ENCODE data around the gene SLC2A3.
"Not testable (repeated sequence)": the region's sequence is repeated elsewhere in the genome, so short reads cannot be mapped to it uniquely, and the experiment has no call there.

Gene SLC2A3

GRCh38 chr12:7951671-7952070 lies 15.7 kb upstream of the SLC2A3 start:
- no peak for DNase-seq (ENCODE audit: low read depth in 1 of 2, low spot score in 1 of 2)

GRCh38 chr12:7950230-7950943 lies 14.4 kb upstream of the SLC2A3 start:
- not testable (repeated sequence) for DNase-seq (ENCODE audit: low read depth in 1 of 2, low spot score in 1 of 2)

- DNase-seq (ENCODE audit: low read depth in 1 of 2, low spot score in 1 of 2) = no peak
These were observed 12.7 kb upstream of the SLC2A3 start for GRCh38 chr12:7948589-7949260.

DNA sequence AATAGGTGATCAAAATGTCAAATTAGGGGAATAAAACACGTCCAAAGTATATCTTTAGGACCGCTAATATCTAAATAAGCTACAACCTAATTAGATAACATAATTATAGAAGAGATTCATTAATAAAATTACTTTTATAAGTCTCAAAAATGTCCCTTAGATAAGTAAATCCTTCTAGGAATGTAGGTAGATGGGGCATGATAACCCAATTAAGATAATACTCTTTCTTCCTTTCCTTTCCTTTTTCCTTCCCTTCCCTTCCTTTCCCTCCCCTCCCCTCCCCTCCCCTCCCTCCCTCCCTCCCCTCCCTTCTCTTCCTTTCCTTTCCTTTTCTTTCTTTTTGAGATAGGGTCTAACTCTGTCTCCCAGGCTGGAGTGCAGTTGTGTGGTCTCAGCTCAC lies 11.0 kb upstream of the SLC2A3 start:
- no peak for DNase-seq (ENCODE audit: low read depth in 1 of 2, low spot score in 1 of 2)

- not testable (repeated sequence) for DNase-seq (ENCODE audit: low read depth in 1 of 2, low spot score in 1 of 2)
These were observed 8.8 kb upstream of the SLC2A3 start for GRCh38 chr12:7944760-7945159.

- DNase-seq (ENCODE audit: low read depth in 1 of 2, low spot score in 1 of 2) = no peak
These were observed 4.9 kb upstream of the SLC2A3 start for GRCh38 chr12:7940906-7941305.

GRCh38 chr12:7937833-7938506 lies 2.0 kb upstream of the SLC2A3 start:
- no peak for DNase-seq (ENCODE audit: low read depth in 1 of 2, low spot score in 1 of 2)

DNA sequence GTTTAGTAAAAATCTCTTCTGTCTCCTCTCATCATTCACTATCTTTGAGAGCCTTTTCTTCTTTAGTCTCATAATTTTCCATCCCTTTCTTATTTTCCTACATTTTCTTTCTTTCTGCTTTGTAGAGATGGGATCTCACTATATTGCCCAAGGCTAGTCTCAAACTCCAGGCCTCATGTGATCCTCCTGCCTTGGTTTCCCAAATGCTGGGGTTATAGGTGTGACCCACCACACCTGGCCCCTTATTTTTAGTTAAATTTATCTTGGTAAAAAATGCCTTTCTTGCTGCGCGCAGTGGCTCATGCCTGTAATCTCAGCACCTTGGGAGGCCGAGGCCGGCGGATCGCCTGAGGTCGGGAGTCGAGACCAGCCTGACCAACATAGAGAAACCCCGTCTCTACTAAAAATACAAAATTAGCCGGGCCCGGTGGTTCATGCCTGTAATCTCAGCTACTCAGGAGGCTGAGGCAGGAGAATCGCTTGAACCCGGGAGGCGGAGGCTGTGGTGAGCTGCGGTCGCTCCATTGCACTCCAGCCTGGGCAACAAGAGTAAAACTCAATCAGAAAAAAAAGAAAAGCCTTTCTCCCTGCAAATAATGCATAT lies 996 bp downstream of the SLC2A3 start:
- no peak for DNase-seq (ENCODE audit: low read depth in 1 of 2, low spot score in 1 of 2)

DNA sequence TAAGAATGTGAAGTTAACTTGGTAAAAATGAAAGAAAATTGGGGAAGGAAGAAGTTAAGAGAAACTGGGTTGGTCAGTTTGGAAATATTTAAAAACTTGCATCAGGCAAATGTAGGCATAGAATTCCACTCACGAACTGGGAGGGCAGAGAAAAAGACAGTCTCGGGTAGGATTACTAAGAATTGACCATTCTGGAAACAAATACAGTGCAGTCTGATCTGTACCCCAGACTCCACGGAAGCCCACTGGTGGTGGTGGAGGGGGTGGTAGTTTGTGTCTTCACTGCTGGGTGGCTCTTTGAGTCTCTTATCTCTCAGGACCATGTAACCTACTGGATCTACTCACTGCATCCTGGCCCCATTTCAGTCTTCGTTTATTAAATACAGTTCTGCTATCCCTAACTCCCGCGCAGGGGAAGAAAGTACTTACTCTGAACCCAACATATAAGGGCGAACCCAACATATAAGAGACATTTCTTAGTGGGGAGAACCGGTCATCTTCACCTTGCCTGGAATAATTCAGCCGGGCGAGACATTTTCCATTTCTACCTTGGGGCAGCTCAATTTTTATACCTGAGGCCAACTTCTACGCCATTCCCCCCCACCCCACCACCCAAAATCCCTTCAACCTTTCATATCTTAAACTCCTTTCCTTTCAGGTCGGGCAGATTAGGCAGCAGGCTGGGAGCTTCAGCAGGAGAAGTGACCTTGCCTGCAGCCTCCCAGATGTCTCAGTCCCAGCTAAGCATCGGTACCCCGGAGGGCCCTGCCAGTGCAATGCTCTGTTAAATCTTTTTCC lies 1.7 kb downstream of the SLC2A3 start:
- no peak for DNase-seq (ENCODE audit: low read depth in 1 of 2, low spot score in 1 of 2)

- peak; percentile 44 to 55 for DNase-seq (ENCODE audit: low read depth in 1 of 2, low spot score in 1 of 2)
These were observed 2.7 kb downstream of the SLC2A3 start for GRCh38 chr12:7933255-7933726.

- DNase-seq (ENCODE audit: low read depth in 1 of 2, low spot score in 1 of 2) = not testable (repeated sequence)
These were observed 3.3 kb downstream of the SLC2A3 start for GRCh38 chr12:7932599-7933240.

GRCh38 chr12:7929083-7929792 lies 6.7 kb downstream of the SLC2A3 start:
- no peak for DNase-seq (ENCODE audit: low read depth in 1 of 2, low spot score in 1 of 2)

DNA sequence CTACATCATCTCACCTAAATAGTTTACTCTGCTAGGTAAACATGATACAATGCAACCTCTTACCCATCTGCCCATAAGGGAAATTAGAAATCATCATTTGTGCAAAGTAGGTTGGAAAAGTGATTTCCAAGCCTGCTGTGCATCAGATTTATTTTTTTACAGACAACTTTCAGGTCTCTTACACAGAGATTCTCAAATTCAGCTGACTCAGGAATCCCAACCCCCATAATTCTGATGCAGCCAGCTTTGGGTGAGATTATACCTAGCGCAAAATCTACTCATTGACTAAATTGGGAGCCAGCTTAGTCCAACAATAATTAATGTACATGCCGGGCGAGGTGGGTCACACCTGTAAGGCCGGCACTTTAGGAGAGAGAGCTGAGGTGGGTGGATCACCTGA lies 8.5 kb downstream of the SLC2A3 start:
- no peak for DNase-seq (ENCODE audit: low read depth in 1 of 2, low spot score in 1 of 2)

GRCh38 chr12:7926068-7926666 lies 9.8 kb downstream of the SLC2A3 start:
- not testable (repeated sequence) for DNase-seq (ENCODE audit: low read depth in 1 of 2, low spot score in 1 of 2)

GRCh38 chr12:7923241-7924236 lies 12.4 kb downstream of the SLC2A3 start:
- no peak for DNase-seq (ENCODE audit: low read depth in 1 of 2, low spot score in 1 of 2)

DNA sequence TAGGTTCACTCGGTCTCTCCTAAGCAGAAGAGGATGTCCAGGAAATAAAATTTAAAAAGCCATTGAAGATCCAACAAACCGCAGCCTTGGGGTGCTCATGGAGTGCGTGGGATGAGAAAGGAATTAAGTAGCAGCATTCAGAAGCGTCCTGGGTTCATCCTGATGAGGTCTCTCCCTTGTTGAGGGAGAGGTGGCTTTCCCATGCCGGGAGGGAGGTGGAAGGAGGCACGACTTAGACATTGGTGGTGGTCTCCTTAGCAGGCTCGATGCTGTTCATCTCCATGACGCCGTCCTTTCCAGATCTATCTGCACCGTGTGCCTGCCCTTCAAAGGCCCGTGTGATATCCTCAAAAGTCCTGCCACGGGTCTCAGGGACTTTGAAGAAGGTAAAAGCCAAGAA lies 14.8 kb downstream of the SLC2A3 start:
- not testable (repeated sequence) for DNase-seq (ENCODE audit: low read depth in 1 of 2, low spot score in 1 of 2)

GRCh38 chr12:7918268-7918590 lies 17.8 kb downstream of the SLC2A3 start:
- not testable (repeated sequence) for DNase-seq (ENCODE audit: low read depth in 1 of 2, low spot score in 1 of 2)
